ENCODE measurements around the gene GSN. TPM values are rescaled to one million over a fixed set of nuclear protein-coding genes. Genes with fewer than 3 reads are reported as not detected.

GSN gene
- total and polyA plus RNA-seq, 2 of the 8 experiments (the other 6 are each of a cell fraction or from before 2014, with no cell fraction given), result 52.3 to 94.5 TPM

GRCh38 chr9:121316378-121316777, 48.4 kb downstream of the GSN start:
- no peak overlapping the region for H2BK5ac ChIP-seq (ENCODE audit: low read depth, low read length)
- no peak overlapping the region for H3K23ac ChIP-seq (ENCODE audit: insufficient read length)
- ChIA-PET POLR2A (ENCODE audit: partially characterized antibody) (no interaction called here), CTCF (ENCODE audit: partially characterized antibody) (interaction anchor here (0.6 to 9.9 kb wide), 11 partner anchors 11 to 145 kb away, joined by 3 to 197 read pairs (median 4); no protein-coding TSS in a partner anchor)
- DNase-seq (ENCODE audit: low read depth in 1 of 2, low spot score in 2 of 2) (no peak), FAIRE-seq (no peak)
- WGBS, 2 experiments (ENCODE audit: extremely low coverage in 1 of 2, insufficient coverage in 1 of 2, insufficient read length in 1 of 2, insufficient replicate concordance in 2 of 2, low coverage in 1 of 2, low lambda C conversion rate in 2 of 2, missing lambda C conversion rate in 1 of 2), result 93% methylated on average over 4 of the region's 6 CpGs; no CpG with 5 or more reads in 1 of the 2 experiments
- H3K4ac ChIP-seq (replicated peaks; ENCODE audit: insufficient read length, low read depth, low read length), result no peak overlapping the region
- no peaks in the 10 kb centered on the region for H3K9me3 ChIP-seq (ENCODE audit: insufficient read depth in 2 of 2, low read depth in 1 of 2, low read length in 1 of 2)
- no peaks in the 10 kb centered on the region for H3K27me3 ChIP-seq (replicated peaks in 1 of 4; ENCODE audit: control insufficient read depth in 3 of 4, extremely low read depth in 1 of 4, insufficient read depth in 3 of 4, low read length in 3 of 4)
- H3K79me2 ChIP-seq (ENCODE audit: control insufficient read depth in 1 of 2, insufficient read depth in 2 of 2, low read length in 2 of 2), result no peaks in the 10 kb centered on the region
- no peak overlapping the region for H4K5ac ChIP-seq (ENCODE audit: insufficient read length, low read depth, low read length)
- H2BK120ac ChIP-seq (replicated peaks; ENCODE audit: low read depth, low read length), result no peak overlapping the region
- H2AFZ ChIP-seq (ENCODE audit: low read length), result no peak overlapping the region
- no peak overlapping the region for H2BK20ac ChIP-seq (ENCODE audit: low read length)
- H3K79me1 ChIP-seq (ENCODE audit: low read depth, low read length), result no peaks in the 10 kb centered on the region
- peaks cover 0 to 2% (median under 1%) of the 10 kb centered on the region in 4 experiments; a peak in 3 of 8 replicates for H3K36me3 ChIP-seq (ENCODE audit: control insufficient read depth in 2 of 4, insufficient read depth in 4 of 4, low read length in 3 of 4)
- H4K20me1 ChIP-seq (replicated peaks in 1 of 2; ENCODE audit: control insufficient read depth in 1 of 2, insufficient read depth in 2 of 2, low read length in 2 of 2), result no peaks in the 10 kb centered on the region
- H3K4me1 ChIP-seq (replicated peaks in 1 of 4; ENCODE audit: control insufficient read depth in 3 of 4, insufficient read depth in 4 of 4, low read length in 3 of 4), result no peaks in the 10 kb centered on the region
- H2BK12ac ChIP-seq (ENCODE audit: low read depth, low read length), result no peak overlapping the region
- H3K27ac ChIP-seq (ENCODE audit: low read depth, low read length), result no peak overlapping the region
- no peak overlapping the region for H3K4me3 ChIP-seq (ENCODE audit: extremely low read depth in 1 of 4, insufficient read depth in 2 of 4, low read depth in 3 of 4, low read length in 4 of 4)
- H4K91ac ChIP-seq (replicated peaks; ENCODE audit: insufficient read length, low read length), result no peak overlapping the region
- no peak overlapping the region for H3K56ac ChIP-seq (replicated peaks; ENCODE audit: insufficient read length, low read depth, low read length)
- no peaks in the 10 kb centered on the region for H3K23me2 ChIP-seq (ENCODE audit: low read depth, low read length)
- no peak overlapping the region for H3K9ac ChIP-seq (replicated peaks in 1 of 4; ENCODE audit: extremely low read depth in 1 of 4, low read depth in 3 of 4, low read length in 3 of 4)
- H3K18ac ChIP-seq (ENCODE audit: extremely low read depth, low read length), result no peak overlapping the region
- no peak overlapping the region for H3K14ac ChIP-seq (ENCODE audit: insufficient read length)
- H2BK15ac ChIP-seq (ENCODE audit: low read length), result no peak overlapping the region
- H4K8ac ChIP-seq (ENCODE audit: extremely low read depth, insufficient read depth, low read length), result no peak overlapping the region
- no peak overlapping the region for H2AK5ac ChIP-seq (ENCODE audit: low read depth, low read length)
- no peak overlapping the region for H3K4me2 ChIP-seq (ENCODE audit: insufficient read depth in 1 of 2, low read depth in 2 of 2, low read length in 2 of 2)
- TF ChIP-seq CEBPB (IDR thresholded peaks at IDR 0.05; ENCODE audit: low read depth, low read length) (no peak), JUND (IDR thresholded peaks at IDR 0.05; ENCODE audit: low read length) (no peak), TAF7 (optimal IDR thresholded peaks at IDR 0.05; ENCODE audit: borderline replicate concordance, low read depth, low read length) (no peak), YY1 (IDR thresholded peaks at IDR 0.05; ENCODE audit: low read depth, low read length) (no peak), MAFK (IDR thresholded peaks at IDR 0.05; ENCODE audit: low read depth, low read length) (no peak), E2F6 (IDR thresholded peaks at IDR 0.05) (no peak), TCF12 (IDR thresholded peaks at IDR 0.05; ENCODE audit: low read depth, low read length) (no peak), NANOG (IDR thresholded peaks at IDR 0.05; ENCODE audit: insufficient read depth, low read depth, low read length, poor library complexity, severe bottlenecking) (no peak), NRF1 (IDR thresholded peaks at IDR 0.05; ENCODE audit: low read depth, low read length) (no peak), JUN (IDR thresholded peaks at IDR 0.05; ENCODE audit: low read depth, low read length) (no peak), ZNF274 (IDR thresholded peaks at IDR 0.05; ENCODE audit: borderline replicate concordance, extremely low read depth, low read length) (no peak), GTF2F1 (IDR thresholded peaks at IDR 0.05; ENCODE audit: borderline replicate concordance, low read depth, low read length) (no peak), RBBP5 (IDR thresholded peaks at IDR 0.05; ENCODE audit: borderline replicate concordance, low read depth, low read length) (no peak), RNF2 (IDR thresholded peaks at IDR 0.05; ENCODE audit: borderline replicate concordance, low read depth, low read length, missing control alignments, poor library complexity, severe bottlenecking) (no peak)

All from H1 (cell line).